22Rv1 (cell line): ENCODE measurements around the gene RYR2.

ENCODE experiments used
- H3K27ac ChIP-seq: fragments of 450-650 bp; 2 replicates; pipeline ENCODE4 v1.5.1; 2017
- CTCF ChIP-seq: fragments of 450-650 bp; IDR thresholded peaks from 2 replicates; pipeline ENCODE4 v1.5.1; 2017; ENCODE audit warnings: mild to moderate bottlenecking
- ZFX ChIP-seq: fragments of 450-650 bp; IDR thresholded peaks from 2 replicates; pipeline ENCODE4 v1.6.1; 2017; ENCODE audit warnings: antibody characterized with exemption, borderline replicate concordance

RYR2 gene

GRCh38 chr1:237700181-237700580 is 658.2 kb downstream of the RYR2 start:
- TF ChIP-seq CTCF (no peak), ZFX (no peak)
- H3K27ac ChIP-seq, result no peak overlapping the region

- TF ChIP-seq CTCF, result no peak
- TF ChIP-seq ZFX, result no peak
- H3K27ac ChIP-seq, result no peak overlapping the region
Measured at GRCh38 chr1:237701534-237701933, 659.5 kb downstream of the RYR2 start.

GRCh38 chr1:237702161-237702560 is 660.2 kb downstream of the RYR2 start:
- TF ChIP-seq CTCF (no peak), ZFX (no peak)
- no peak overlapping the region for H3K27ac ChIP-seq

GRCh38 chr1:237705462-237705861 is 663.5 kb downstream of the RYR2 start:
- no peak overlapping the region for H3K27ac ChIP-seq
- TF ChIP-seq CTCF (no peak), ZFX (no peak)

- TF ChIP-seq CTCF (no peak), ZFX (no peak)
- H3K27ac ChIP-seq, result no peak overlapping the region
Measured at GRCh38 chr1:237709355-237709754, 667.4 kb downstream of the RYR2 start.

- H3K27ac ChIP-seq, result no peak overlapping the region
- TF ChIP-seq ZFX (no peak), CTCF (no peak)
Measured at GRCh38 chr1:237711281-237711680, 669.3 kb downstream of the RYR2 start.

- H3K27ac ChIP-seq, result no peak overlapping the region
- TF ChIP-seq CTCF (no peak), ZFX (no peak)
Measured at GRCh38 chr1:237712082-237712481, 670.1 kb downstream of the RYR2 start.
